ENCODE data around the gene FAM25C.
"Not testable (repeated sequence)": the region's sequence is repeated elsewhere in the genome, so short reads cannot be mapped to it uniquely, and the experiment has no call there.

The FAM25C gene

DNA sequence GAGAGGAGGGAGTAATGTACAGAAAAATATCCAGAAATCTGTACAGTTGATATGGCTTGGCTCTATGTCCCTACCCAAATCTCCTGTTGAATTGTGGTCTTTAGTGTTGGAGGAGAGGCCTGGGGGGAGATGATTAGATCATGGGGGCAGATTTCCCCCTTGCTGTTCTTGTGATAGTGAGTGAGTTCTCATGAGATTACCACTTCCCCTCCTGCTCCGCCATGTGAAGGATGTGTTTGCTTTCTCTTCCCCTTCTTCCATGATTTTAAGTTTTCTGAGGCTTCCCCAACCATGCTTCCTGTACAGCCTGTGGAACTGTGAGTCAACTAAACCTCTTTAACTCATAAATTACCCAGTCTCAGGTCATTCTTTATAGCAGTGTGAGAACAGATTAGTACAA lies 52.2 kb downstream of the FAM25C start:
- not testable (repeated sequence) for DNase-seq

All from NCI-H2107 (cell line).